Measurements from ENCODE around the gene KLHL24. TPM values are rescaled to one million over a fixed set of nuclear protein-coding genes. Genes with fewer than 3 reads are reported as not detected.

The KLHL24 gene
- total and polyA plus RNA-seq, 2 of the 13 experiments (the other 11 are each of a cell fraction or from before 2014, with no cell fraction given) = 6.9 to 15.7 TPM

DNA sequence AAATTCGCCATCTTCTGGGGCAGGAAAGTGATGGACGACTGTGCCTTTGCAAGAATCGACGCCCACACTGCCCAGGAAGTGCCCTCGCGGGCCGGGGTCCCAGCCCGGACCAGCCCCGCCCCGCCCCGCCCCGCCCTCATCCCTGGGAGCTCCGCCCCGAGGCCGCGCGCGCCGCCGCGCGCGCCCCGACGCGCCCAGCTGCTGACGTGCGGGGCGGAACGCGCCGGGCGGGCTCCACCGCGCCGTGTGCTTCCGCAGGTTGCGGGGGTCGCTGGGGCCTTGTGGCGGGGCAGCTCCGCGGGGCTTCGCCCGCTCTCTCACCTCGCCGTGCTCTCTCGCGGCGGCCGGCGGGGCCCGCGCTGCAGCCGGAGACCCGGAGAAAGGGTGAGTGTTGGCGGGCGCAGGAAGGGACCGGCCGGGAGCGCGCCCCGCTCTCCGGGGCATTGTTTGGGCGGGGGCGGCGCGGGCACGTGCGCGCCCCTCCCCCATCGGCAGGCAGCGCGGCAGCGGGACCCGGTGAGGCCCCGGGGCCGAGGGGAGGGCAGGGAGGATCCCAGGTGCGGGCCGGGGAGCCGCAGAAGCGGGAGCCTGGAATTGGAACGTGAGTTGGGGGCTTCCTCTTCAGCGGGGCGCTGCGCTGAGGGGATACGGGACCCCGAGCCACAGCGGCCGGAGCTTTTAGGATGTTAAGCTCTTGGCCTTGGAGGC is 62.3 kb downstream of the KLHL24 start, which contains the start of gene YEATS2 (continued):
- peak; percentile 87 for TF ChIP-seq PHF8 (CRISPR knock-in tag; IDR thresholded peaks at IDR 0.05)
- TF ChIP-seq PHF5A (CRISPR knock-in tag; IDR thresholded peaks at IDR 0.05; ENCODE audit: low read depth, unreplicated experiment) = no peak
- TF ChIP-seq SALL1 (CRISPR knock-in tag; IDR thresholded peaks at IDR 0.05) = peak; percentile 41; the same call in 1 of the 2 replicates
- no peak for TF ChIP-seq MED13 (CRISPR knock-in tag; IDR thresholded peaks at IDR 0.05)
- no peak for TF ChIP-seq ARNT (IDR thresholded peaks at IDR 0.05)
- TF ChIP-seq RBM39 (IDR thresholded peaks at IDR 0.05; ENCODE audit: low read depth, low read length, poor library complexity, severe bottlenecking) = no peak
- TF ChIP-seq TSC22D2 (CRISPR knock-in tag; IDR thresholded peaks at IDR 0.05; ENCODE audit: borderline replicate concordance) = no peak
- no peak for TF ChIP-seq ZNF496 (CRISPR knock-in tag; IDR thresholded peaks at IDR 0.05; ENCODE audit: insufficient replicate concordance)
- TF ChIP-seq, protein P1, sequence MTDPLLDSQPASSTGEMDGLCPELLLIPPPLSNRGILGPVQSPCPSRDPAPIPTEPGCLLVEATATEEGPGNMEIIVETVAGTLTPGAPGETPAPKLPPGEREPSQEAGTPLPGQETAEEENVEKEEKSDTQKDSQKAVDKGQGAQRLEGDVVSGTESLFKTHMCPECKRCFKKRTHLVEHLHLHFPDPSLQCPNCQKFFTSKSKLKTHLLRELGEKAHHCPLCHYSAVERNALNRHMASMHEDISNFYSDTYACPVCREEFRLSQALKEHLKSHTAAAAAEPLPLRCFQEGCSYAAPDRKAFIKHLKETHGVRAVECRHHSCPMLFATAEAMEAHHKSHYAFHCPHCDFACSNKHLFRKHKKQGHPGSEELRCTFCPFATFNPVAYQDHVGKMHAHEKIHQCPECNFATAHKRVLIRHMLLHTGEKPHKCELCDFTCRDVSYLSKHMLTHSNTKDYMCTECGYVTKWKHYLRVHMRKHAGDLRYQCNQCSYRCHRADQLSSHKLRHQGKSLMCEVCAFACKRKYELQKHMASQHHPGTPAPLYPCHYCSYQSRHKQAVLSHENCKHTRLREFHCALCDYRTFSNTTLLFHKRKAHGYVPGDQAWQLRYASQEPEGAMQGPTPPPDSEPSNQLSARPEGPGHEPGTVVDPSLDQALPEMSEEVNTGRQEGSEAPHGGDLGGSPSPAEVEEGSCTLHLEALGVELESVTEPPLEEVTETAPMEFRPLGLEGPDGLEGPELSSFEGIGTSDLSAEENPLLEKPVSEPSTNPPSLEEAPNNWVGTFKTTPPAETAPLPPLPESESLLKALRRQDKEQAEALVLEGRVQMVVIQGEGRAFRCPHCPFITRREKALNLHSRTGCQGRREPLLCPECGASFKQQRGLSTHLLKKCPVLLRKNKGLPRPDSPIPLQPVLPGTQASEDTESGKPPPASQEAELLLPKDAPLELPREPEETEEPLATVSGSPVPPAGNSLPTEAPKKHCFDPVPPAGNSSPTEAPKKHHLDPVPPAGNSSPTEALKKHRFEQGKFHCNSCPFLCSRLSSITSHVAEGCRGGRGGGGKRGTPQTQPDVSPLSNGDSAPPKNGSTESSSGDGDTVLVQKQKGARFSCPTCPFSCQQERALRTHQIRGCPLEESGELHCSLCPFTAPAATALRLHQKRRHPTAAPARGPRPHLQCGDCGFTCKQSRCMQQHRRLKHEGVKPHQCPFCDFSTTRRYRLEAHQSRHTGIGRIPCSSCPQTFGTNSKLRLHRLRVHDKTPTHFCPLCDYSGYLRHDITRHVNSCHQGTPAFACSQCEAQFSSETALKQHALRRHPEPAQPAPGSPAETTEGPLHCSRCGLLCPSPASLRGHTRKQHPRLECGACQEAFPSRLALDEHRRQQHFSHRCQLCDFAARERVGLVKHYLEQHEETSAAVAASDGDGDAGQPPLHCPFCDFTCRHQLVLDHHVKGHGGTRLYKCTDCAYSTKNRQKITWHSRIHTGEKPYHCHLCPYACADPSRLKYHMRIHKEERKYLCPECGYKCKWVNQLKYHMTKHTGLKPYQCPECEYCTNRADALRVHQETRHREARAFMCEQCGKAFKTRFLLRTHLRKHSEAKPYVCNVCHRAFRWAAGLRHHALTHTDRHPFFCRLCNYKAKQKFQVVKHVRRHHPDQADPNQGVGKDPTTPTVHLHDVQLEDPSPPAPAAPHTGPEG (CRISPR knock-in tag; IDR thresholded peaks at IDR 0.05) = peak; percentile 89
- TF ChIP-seq, protein P2, sequence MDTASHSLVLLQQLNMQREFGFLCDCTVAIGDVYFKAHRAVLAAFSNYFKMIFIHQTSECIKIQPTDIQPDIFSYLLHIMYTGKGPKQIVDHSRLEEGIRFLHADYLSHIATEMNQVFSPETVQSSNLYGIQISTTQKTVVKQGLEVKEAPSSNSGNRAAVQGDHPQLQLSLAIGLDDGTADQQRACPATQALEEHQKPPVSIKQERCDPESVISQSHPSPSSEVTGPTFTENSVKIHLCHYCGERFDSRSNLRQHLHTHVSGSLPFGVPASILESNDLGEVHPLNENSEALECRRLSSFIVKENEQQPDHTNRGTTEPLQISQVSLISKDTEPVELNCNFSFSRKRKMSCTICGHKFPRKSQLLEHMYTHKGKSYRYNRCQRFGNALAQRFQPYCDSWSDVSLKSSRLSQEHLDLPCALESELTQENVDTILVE (CRISPR knock-in tag; IDR thresholded peaks at IDR 0.05) = no peak
- TF ChIP-seq, protein P3, sequence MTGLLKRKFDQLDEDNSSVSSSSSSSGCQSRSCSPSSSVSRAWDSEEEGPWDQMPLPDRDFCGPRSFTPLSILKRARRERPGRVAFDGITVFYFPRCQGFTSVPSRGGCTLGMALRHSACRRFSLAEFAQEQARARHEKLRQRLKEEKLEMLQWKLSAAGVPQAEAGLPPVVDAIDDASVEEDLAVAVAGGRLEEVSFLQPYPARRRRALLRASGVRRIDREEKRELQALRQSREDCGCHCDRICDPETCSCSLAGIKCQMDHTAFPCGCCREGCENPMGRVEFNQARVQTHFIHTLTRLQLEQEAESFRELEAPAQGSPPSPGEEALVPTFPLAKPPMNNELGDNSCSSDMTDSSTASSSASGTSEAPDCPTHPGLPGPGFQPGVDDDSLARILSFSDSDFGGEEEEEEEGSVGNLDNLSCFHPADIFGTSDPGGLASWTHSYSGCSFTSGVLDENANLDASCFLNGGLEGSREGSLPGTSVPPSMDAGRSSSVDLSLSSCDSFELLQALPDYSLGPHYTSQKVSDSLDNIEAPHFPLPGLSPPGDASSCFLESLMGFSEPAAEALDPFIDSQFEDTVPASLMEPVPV (CRISPR knock-in tag; IDR thresholded peaks at IDR 0.05) = no peak; the same call in 1 of the 2 replicates
- TF ChIP-seq NFIB (CRISPR knock-in tag; IDR thresholded peaks at IDR 0.05; ENCODE audit: borderline replicate concordance) = no peak
- TF ChIP-seq NFYB (CRISPR knock-in tag; IDR thresholded peaks at IDR 0.05) = no peak
- no peak for TF ChIP-seq AGO1 (IDR thresholded peaks at IDR 0.05; ENCODE audit: low read depth, low read length, poor library complexity, severe bottlenecking)
- TF ChIP-seq POLR2AphosphoS2 (IDR thresholded peaks at IDR 0.05; ENCODE audit: low read depth, low read length) = no peak
- TF ChIP-seq ZNF292 (CRISPR knock-in tag; IDR thresholded peaks at IDR 0.05; ENCODE audit: borderline replicate concordance, low read depth) = no peak
- no peak; the same call in 1 of the 2 replicates for TF ChIP-seq ZNF891 (CRISPR knock-in tag; IDR thresholded peaks at IDR 0.05)
- TF ChIP-seq ZNF274 (CRISPR knock-in tag; IDR thresholded peaks at IDR 0.05) = peak; percentile 19; the same call in 1 of the 2 replicates
- TF ChIP-seq RAD21 (CRISPR knock-in tag; IDR thresholded peaks at IDR 0.05) = peak; percentile 63
- TF ChIP-seq ZNF431 (CRISPR knock-in tag; IDR thresholded peaks at IDR 0.05; ENCODE audit: borderline replicate concordance, low read depth) = peak; percentile 40; the same call in 1 of the 2 replicates

Data from HepG2 (cell line).